ENCODE results near the gene STAT3. TPM values are rescaled to one million over a fixed set of nuclear protein-coding genes. Genes with fewer than 3 reads are reported as not detected.

STAT3 gene
- total and polyA plus RNA-seq, 2 of the 13 experiments (the other 11 are each of a cell fraction or from before 2014, with no cell fraction given), result 61.8 to 62.4 TPM

DNA sequence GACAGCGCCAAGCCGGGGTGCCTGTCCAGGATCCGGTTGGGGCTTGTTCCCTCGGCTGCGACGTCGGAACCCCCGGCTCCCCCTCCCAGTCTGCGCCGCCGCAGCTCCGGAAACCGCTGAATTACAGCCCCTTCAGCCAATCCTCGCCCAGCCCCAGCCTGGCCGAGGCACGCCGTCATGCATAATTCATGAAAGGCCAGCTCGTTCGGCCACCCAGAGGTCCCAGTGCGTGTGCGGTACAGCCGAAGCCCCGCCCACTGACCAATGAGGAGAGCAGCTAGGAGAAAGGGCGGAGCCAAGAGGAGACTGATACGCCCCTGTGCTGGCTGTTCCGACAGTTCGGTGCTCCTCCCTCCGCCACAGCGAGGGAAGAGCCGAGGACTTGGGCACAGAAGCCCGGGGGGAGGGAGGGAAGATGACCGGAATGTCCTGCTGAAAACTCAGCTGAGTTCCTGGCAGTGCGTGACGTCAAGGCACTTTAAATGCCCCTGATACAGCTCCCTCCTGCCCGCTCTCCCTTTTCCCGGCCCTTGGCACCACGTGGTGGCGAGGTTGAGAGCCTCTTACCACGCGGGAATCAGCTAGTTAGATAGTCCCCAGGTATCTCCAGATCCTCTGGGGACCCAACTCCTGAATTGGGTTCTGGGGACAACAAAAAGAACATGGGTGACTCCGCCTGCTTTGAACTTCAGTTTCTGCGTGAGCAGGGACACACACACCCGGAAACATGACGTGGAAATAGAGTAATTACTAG is at the start of gene STAT3 (continued):
- TF ChIP-seq ZNF777 (CRISPR knock-in tag; IDR thresholded peaks at IDR 0.05), result peak; percentile 86
- TF ChIP-seq, protein P1, sequence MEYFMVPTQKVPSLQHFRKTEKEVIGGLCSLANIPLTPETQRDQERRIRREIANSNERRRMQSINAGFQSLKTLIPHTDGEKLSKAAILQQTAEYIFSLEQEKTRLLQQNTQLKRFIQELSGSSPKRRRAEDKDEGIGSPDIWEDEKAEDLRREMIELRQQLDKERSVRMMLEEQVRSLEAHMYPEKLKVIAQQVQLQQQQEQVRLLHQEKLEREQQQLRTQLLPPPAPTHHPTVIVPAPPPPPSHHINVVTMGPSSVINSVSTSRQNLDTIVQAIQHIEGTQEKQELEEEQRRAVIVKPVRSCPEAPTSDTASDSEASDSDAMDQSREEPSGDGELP (IDR thresholded peaks at IDR 0.05; ENCODE audit: borderline replicate concordance, low read depth), result peak; percentile 100
- TF ChIP-seq RBFOX2 (IDR thresholded peaks at IDR 0.05; ENCODE audit: low read depth, low read length), result peak; percentile 89
- TF ChIP-seq, protein P2, sequence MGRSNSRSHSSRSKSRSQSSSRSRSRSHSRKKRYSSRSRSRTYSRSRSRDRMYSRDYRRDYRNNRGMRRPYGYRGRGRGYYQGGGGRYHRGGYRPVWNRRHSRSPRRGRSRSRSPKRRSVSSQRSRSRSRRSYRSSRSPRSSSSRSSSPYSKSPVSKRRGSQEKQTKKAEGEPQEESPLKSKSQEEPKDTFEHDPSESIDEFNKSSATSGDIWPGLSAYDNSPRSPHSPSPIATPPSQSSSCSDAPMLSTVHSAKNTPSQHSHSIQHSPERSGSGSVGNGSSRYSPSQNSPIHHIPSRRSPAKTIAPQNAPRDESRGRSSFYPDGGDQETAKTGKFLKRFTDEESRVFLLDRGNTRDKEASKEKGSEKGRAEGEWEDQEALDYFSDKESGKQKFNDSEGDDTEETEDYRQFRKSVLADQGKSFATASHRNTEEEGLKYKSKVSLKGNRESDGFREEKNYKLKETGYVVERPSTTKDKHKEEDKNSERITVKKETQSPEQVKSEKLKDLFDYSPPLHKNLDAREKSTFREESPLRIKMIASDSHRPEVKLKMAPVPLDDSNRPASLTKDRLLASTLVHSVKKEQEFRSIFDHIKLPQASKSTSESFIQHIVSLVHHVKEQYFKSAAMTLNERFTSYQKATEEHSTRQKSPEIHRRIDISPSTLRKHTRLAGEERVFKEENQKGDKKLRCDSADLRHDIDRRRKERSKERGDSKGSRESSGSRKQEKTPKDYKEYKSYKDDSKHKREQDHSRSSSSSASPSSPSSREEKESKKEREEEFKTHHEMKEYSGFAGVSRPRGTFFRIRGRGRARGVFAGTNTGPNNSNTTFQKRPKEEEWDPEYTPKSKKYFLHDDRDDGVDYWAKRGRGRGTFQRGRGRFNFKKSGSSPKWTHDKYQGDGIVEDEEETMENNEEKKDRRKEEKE (IDR thresholded peaks at IDR 0.05), result no peak
- TF ChIP-seq ZNF782 (CRISPR knock-in tag; IDR thresholded peaks at IDR 0.05; ENCODE audit: borderline replicate concordance), result peak; percentile 93
- TF ChIP-seq ZNF570 (CRISPR knock-in tag; IDR thresholded peaks at IDR 0.05; ENCODE audit: borderline replicate concordance), result no peak
- no peak for TF ChIP-seq MAFF (IDR thresholded peaks at IDR 0.05; ENCODE audit: low read depth, low read length)
- TF ChIP-seq NFE2L1 (CRISPR knock-in tag; IDR thresholded peaks at IDR 0.05; ENCODE audit: borderline replicate concordance), result 0 out of 2 replicates have a peak, but pooled peaks have one; percentile 68
- TF ChIP-seq ZNF607 (CRISPR knock-in tag; IDR thresholded peaks at IDR 0.05; ENCODE audit: borderline replicate concordance), result peak; percentile 96
- TF ChIP-seq RNF2 (conservative IDR thresholded peaks at IDR 0.05; ENCODE audit: low read depth), result peak; percentile 94
- TF ChIP-seq, protein P3, sequence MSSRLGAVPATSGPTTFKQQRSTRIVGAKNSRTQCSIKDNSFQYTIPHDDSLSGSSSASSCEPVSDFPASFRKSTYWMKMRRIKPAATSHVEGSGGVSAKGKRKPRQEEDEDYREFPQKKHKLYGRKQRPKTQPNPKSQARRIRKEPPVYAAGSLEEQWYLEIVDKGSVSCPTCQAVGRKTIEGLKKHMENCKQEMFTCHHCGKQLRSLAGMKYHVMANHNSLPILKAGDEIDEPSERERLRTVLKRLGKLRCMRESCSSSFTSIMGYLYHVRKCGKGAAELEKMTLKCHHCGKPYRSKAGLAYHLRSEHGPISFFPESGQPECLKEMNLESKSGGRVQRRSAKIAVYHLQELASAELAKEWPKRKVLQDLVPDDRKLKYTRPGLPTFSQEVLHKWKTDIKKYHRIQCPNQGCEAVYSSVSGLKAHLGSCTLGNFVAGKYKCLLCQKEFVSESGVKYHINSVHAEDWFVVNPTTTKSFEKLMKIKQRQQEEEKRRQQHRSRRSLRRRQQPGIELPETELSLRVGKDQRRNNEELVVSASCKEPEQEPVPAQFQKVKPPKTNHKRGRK (CRISPR knock-in tag; IDR thresholded peaks at IDR 0.05), result no peak
- peak; percentile 98 for TF ChIP-seq YEATS2 (CRISPR knock-in tag; IDR thresholded peaks at IDR 0.05; ENCODE audit: borderline replicate concordance)
- TF ChIP-seq SP2 (CRISPR knock-in tag; IDR thresholded peaks at IDR 0.05), result peak; percentile 98
- TF ChIP-seq NKX3-1 (CRISPR knock-in tag; IDR thresholded peaks at IDR 0.05), result peak; percentile 97
- peak; percentile 95 for TF ChIP-seq ZNF713 (CRISPR knock-in tag; IDR thresholded peaks at IDR 0.05)
- peak; percentile 91 for TF ChIP-seq ZNF160 (CRISPR knock-in tag; IDR thresholded peaks at IDR 0.05)
- TF ChIP-seq, protein P4, sequence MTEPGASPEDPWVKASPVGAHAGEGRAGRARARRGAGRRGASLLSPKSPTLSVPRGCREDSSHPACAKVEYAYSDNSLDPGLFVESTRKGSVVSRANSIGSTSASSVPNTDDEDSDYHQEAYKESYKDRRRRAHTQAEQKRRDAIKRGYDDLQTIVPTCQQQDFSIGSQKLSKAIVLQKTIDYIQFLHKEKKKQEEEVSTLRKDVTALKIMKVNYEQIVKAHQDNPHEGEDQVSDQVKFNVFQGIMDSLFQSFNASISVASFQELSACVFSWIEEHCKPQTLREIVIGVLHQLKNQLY (CRISPR knock-in tag; IDR thresholded peaks at IDR 0.05), result peak; percentile 78
- TF ChIP-seq ZNF558 (CRISPR knock-in tag; IDR thresholded peaks at IDR 0.05; ENCODE audit: borderline replicate concordance), result 0 out of 2 replicates have a peak, but pooled peaks have one; percentile 76
- TF ChIP-seq, protein P5, sequence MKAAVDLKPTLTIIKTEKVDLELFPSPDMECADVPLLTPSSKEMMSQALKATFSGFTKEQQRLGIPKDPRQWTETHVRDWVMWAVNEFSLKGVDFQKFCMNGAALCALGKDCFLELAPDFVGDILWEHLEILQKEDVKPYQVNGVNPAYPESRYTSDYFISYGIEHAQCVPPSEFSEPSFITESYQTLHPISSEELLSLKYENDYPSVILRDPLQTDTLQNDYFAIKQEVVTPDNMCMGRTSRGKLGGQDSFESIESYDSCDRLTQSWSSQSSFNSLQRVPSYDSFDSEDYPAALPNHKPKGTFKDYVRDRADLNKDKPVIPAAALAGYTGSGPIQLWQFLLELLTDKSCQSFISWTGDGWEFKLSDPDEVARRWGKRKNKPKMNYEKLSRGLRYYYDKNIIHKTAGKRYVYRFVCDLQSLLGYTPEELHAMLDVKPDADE (CRISPR knock-in tag; IDR thresholded peaks at IDR 0.05), result no peak; the same call in 1 of the 2 replicates
- TF ChIP-seq, protein P6, sequence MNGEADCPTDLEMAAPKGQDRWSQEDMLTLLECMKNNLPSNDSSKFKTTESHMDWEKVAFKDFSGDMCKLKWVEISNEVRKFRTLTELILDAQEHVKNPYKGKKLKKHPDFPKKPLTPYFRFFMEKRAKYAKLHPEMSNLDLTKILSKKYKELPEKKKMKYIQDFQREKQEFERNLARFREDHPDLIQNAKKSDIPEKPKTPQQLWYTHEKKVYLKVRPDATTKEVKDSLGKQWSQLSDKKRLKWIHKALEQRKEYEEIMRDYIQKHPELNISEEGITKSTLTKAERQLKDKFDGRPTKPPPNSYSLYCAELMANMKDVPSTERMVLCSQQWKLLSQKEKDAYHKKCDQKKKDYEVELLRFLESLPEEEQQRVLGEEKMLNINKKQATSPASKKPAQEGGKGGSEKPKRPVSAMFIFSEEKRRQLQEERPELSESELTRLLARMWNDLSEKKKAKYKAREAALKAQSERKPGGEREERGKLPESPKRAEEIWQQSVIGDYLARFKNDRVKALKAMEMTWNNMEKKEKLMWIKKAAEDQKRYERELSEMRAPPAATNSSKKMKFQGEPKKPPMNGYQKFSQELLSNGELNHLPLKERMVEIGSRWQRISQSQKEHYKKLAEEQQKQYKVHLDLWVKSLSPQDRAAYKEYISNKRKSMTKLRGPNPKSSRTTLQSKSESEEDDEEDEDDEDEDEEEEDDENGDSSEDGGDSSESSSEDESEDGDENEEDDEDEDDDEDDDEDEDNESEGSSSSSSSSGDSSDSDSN (CRISPR knock-in tag; IDR thresholded peaks at IDR 0.05), result peak; percentile 82
